Transverse colon (tissue), 4 donors: ENCODE measurements around the gene OSBPL3. TPM values are rescaled to one million over a fixed set of nuclear protein-coding genes. Genes with fewer than 3 reads are reported as not detected.

ENCODE experiments used
- DNase-seq: peaks from one replicate; pipeline ENCODE4 v3.0.0-alpha.2; 2019
- H3K27ac ChIP-seq, 4 donors: fragments of 200-600 bp; sonication (generic); 2 replicates each; pipeline ENCODE4 v1.5.1; 2016 to 2018; ENCODE audit warnings: inconsistent platforms in 4 of 4
- H3K27me3 ChIP-seq: fragments of 200-600 bp; sonication (generic); 2 replicates; pipeline ENCODE4 v1.5.1; 2017; ENCODE audit warnings: inconsistent platforms
- H3K36me3 ChIP-seq, 4 donors: fragments of 200-600 bp; sonication (generic); 2 replicates each; pipeline ENCODE4 v1.5.1; 2017 to 2019; ENCODE audit warnings: inconsistent platforms in 4 of 4
- H3K4me1 ChIP-seq, 4 donors: fragments of 200-600 bp; sonication (generic); 2 replicates each; pipeline ENCODE4 v1.5.1; 2017 to 2020; ENCODE audit warnings: inconsistent platforms in 4 of 4
- H3K4me3 ChIP-seq, 4 donors: fragments of 200-600 bp; sonication (generic); 1 replicate in 1 of 4; 2 replicates in 3 of 4; pipeline versions ENCODE4 v1.5.1 to v1.6.1; 2017 to 2019; ENCODE audit warnings: inconsistent platforms in 4 of 4
- H3K9me3 ChIP-seq, 2 donors: fragments of 200-600 bp; sonication (generic); 2 replicates each; pipeline ENCODE4 v1.5.1; 2017 to 2019; ENCODE audit warnings: inconsistent platforms in 2 of 2
- EP300 ChIP-seq: sonication (generic); formaldehyde crosslinking; IDR thresholded peaks from one replicate; pipeline ENCODE4 v1.6.1; 2017; ENCODE audit warnings: antibody characterized with exemption, low read depth
- POLR2A ChIP-seq: fragments of 450-650 bp; IDR thresholded peaks from one replicate; pipeline ENCODE4 v1.6.1; 2016; ENCODE audit warnings: antibody characterized with exemption, mild to moderate bottlenecking, moderate library complexity
- POLR2AphosphoS5 ChIP-seq, 3 donors: sonication (generic); formaldehyde crosslinking; IDR thresholded peaks; one replicate each; pipeline ENCODE4 v1.6.1; 2016; ENCODE audit warnings: antibody characterized with exemption in 3 of 3
- WGBS, 2 donors: methylation state at CpG; one replicate each; pipeline ENCODE4 v1.1.5; 2018; ENCODE audit warnings: low coverage in 1 of 2; 5-methylcytosine and 5-hydroxymethylcytosine counted together
- in situ Hi-C, 4 donors: fragments of 200-750 bp; cut with MboI; loops; one replicate each; pipeline versions ENCODE4 v1.15.0 to v1.15.1; 2017; ENCODE audit warnings: low sequenced_read_pairs in 3 of 4, low pct_ligation_motif_present in 1 of 4, low pct_unique_long_range_greater_than_20kb in 1 of 4
- intact Hi-C: fragments of 100-400 bp; cut with DNase I; formaldehyde crosslinking; loops from one replicate; pipeline ENCODE4 v1.15.1; 2023; ENCODE audit warnings: low total_unique reads
- total RNA-seq, 4 donors: library from RNA; depleted of rRNA; stranded (reverse); fragments of >200 nt; gene quantifications; one replicate each; pipeline ENCODE4 v1.1.0, GENCODE V29; 2016
- TF ChIP-seq, protein P1 (sequence below), 5 experiments: fragments of 200-600 bp in 3 of 5; fragments of 450-650 bp in 2 of 5; sonication (generic) in 3 of 5; IDR thresholded peaks; 1 replicate in 2 of 5; 2 replicates in 3 of 5; pipeline ENCODE4 v1.5.1; 2016 to 2017; ENCODE audit warnings: antibody characterized with exemption in 5 of 5, inconsistent platforms in 3 of 5, mild to moderate bottlenecking in 2 of 5, moderate library complexity in 1 of 5

OSBPL3 gene
- total RNA-seq, 4 donors from 2014 or later: 6.7 to 20.6 (median 8.0) TPM

DNA sequence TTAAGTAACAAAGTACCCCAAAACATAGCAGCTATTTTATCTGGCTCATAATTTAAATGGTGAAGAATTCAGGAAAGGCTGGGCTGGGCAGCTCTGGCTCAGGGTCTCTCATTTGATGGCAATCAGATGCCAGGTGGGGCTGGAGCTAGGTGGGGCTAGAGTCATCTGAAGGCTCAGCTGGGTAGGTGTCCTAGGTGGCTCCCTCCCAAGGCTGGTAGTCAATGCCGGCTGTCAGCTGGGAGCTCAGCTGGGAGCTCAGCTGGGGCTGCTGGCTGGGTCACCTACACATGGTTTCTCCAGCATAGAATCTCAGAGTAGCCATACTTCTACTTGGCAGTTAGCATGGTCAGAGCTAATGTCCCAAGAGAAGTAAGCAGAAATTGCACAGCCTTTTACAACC, 34.1 kb downstream of the OSBPL3 start:
- WGBS, 2 donors: 0% methylated on average over 1 of the region's 1 CpG; no CpG with 5 or more reads in 1 of the 2 donors
- no peak overlapping the region for H3K27ac ChIP-seq

DNA sequence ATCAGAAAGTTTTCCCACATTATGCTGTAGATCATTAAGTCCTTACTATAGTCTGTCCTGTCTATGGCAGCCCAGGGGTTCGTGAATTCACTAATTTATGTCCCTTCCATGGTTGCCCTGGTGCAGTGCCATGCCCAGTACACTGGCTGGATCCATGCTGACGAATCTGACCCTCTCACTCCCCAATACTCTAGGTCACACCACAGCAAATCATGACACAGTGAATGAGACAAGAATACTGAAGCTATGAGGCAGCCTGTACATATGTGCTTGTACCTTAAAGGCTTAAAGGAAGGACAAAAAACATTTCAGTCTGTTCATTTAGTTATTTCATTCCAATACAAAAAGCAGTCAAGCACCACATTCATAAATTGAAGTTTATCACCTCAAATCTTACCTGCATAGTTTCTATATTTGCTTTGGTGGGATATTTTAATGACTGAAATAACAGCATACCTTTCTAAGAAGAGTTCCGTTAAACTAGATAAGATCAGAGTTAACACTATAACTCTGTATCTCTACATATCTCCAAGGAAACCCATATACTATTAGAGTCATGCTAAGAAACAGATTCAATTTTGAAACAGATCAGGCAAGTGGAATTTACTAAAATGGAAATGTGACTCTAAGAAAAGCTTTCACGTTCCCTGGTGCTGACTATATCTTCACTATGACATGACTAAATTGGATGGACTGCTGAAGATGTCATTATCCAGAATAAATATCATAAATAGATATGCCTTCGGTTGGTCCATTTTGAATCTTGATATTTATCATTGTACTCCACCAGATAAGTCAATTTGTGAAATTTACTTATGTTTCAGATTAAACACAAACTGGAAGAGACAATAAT, 36.7 kb downstream of the OSBPL3 start:
- TF ChIP-seq POLR2AphosphoS5 (IDR thresholded peaks at IDR 0.05) (no peak), POLR2A (no peak), EP300 (no peak)
- TF ChIP-seq, protein P1, sequence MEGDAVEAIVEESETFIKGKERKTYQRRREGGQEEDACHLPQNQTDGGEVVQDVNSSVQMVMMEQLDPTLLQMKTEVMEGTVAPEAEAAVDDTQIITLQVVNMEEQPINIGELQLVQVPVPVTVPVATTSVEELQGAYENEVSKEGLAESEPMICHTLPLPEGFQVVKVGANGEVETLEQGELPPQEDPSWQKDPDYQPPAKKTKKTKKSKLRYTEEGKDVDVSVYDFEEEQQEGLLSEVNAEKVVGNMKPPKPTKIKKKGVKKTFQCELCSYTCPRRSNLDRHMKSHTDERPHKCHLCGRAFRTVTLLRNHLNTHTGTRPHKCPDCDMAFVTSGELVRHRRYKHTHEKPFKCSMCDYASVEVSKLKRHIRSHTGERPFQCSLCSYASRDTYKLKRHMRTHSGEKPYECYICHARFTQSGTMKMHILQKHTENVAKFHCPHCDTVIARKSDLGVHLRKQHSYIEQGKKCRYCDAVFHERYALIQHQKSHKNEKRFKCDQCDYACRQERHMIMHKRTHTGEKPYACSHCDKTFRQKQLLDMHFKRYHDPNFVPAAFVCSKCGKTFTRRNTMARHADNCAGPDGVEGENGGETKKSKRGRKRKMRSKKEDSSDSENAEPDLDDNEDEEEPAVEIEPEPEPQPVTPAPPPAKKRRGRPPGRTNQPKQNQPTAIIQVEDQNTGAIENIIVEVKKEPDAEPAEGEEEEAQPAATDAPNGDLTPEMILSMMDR (IDR thresholded peaks at IDR 0.05): no peak
- H3K36me3 ChIP-seq: no peaks in the 10 kb centered on the region
- H3K9me3 ChIP-seq: no peaks in the 10 kb centered on the region
- H3K4me3 ChIP-seq: no peak overlapping the region
- no peaks in the 10 kb centered on the region for H3K27me3 ChIP-seq
- intact Hi-C loops: no loop called here
- no peaks in the 10 kb centered on the region for H3K4me1 ChIP-seq
- no peak overlapping the region for H3K27ac ChIP-seq
- in situ Hi-C loops: no loop called here
- 88 to 89% methylated on average over 5 of the region's 5 CpGs for WGBS, 2 donors
- DNase-seq: no peak

More for the DNA sequence above, 34.1 kb downstream of the OSBPL3 start:
- no peak for DNase-seq
- Histone ChIP-seq H3K36me3 (no peaks in the 10 kb centered on the region), H3K4me1 (no peaks in the 10 kb centered on the region), H3K9me3 (no peaks in the 10 kb centered on the region), H3K27me3 (no peaks in the 10 kb centered on the region), H3K4me3 (no peak overlapping the region)
- TF ChIP-seq EP300 (no peak), POLR2A (no peak), POLR2AphosphoS5 (IDR thresholded peaks at IDR 0.05) (no peak)
- TF ChIP-seq, protein P1 (IDR thresholded peaks at IDR 0.05): no peak
- in situ Hi-C loops: no loop called here
- intact Hi-C loops: no loop called here

DNA sequence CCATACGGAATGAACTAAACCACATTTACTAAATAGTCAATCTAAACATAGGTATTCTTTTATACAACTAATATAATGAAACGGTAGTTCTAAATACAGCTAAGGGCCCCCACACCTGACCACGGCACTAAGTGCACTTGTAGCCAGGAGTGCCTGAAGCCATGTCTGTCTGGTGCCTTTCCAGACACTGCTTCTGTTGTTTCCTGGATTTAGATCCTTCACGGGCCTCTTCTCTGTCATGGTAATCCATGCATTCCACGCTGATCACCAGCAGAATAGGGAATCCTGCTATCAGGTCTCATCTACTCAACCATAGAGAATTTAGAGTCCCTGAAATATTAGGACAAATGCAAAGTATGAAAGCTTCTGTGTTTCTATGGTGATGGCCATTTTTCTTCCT, 37.8 kb downstream of the OSBPL3 start:
- TF ChIP-seq POLR2AphosphoS5 (IDR thresholded peaks at IDR 0.05): no peak
- TF ChIP-seq, protein P1 (IDR thresholded peaks at IDR 0.05): no peak
- TF ChIP-seq EP300: no peak
- no peak for TF ChIP-seq POLR2A
- H3K4me1 ChIP-seq: no peaks in the 10 kb centered on the region
- H3K27ac ChIP-seq: no peak overlapping the region
- in situ Hi-C loops (no loop called here), intact Hi-C loops (no loop called here)
- H3K4me3 ChIP-seq: no peak overlapping the region
- no peak for DNase-seq
- H3K9me3 ChIP-seq: no peaks in the 10 kb centered on the region
- H3K27me3 ChIP-seq: no peaks in the 10 kb centered on the region
- H3K36me3 ChIP-seq: no peaks in the 10 kb centered on the region
- 90 to 98% methylated on average over 5 of the region's 5 CpGs for WGBS, 2 donors

- Histone ChIP-seq H3K36me3 (no peaks in the 10 kb centered on the region), H3K27ac (no peak overlapping the region), H3K9me3 (no peaks in the 10 kb centered on the region), H3K27me3 (no peaks in the 10 kb centered on the region), H3K4me3 (no peak overlapping the region), H3K4me1 (no peaks in the 10 kb centered on the region)
- intact Hi-C loops: no loop called here
- WGBS, 2 donors: 75 to 83% methylated on average over 1 of the region's 1 CpG
- TF ChIP-seq EP300 (no peak), POLR2A (no peak), POLR2AphosphoS5 (IDR thresholded peaks at IDR 0.05) (no peak)
- TF ChIP-seq, protein P1 (IDR thresholded peaks at IDR 0.05): no peak
- no peak for DNase-seq
- in situ Hi-C loops: no loop called here
These were observed 40.6 kb downstream of the OSBPL3 start for GRCh38 chr7:24939416-24939815.
